OCI-LY1 (cell line): ENCODE data around the gene INS.
A peak's percentile ranks its signal among the peaks of the same experiment; 100 is the strongest.

ENCODE experiments used
- EZH2 ChIP-seq: fragments of 200-600 bp; sonication (generic), shearing (Covaris generic); IDR thresholded peaks from 2 replicates; pipeline ENCODE4 v1.8.0; 2017; ENCODE audit warnings: borderline replicate concordance, mixed run types, mild to moderate bottlenecking, antibody characterized with exemption, low read length, moderate library complexity, mixed read lengths
- TF ChIP-seq, protein P1 (sequence below): fragments of 200-600 bp; sonication (generic), shearing (Covaris generic); IDR thresholded peaks from 2 replicates; pipeline ENCODE4 v1.5.1; 2017; ENCODE audit warnings: mild to moderate bottlenecking, antibody characterized with exemption, low read length, moderate library complexity, mixed read lengths

DNA sequence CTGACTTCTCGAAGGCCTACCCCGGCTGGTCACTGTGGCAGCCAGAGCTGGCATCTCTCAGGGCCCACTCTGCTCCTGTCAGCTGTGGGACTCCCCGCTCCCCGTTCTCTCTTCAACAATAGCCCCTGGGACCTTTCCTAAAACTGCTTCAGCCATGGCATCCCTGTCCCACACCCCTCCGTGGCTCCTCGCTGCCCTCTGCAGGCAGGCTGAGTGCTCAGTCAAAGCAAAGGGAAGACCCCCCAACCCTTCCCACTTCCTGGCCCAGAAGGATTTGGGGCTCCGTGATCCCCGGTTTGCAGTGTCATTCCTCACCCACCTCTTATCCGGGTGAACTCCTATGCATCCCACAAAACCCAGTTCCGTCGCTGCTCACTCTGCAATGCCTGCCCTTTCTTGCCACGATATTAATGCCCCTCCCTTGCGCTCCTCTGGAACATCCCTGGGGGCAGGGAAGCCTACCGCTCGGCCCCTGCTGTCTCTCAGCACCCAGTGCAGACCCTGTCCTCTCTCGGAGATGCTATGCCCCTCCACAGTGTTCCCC is 12.2 kb upstream of the INS start:
- TF ChIP-seq, protein P1, sequence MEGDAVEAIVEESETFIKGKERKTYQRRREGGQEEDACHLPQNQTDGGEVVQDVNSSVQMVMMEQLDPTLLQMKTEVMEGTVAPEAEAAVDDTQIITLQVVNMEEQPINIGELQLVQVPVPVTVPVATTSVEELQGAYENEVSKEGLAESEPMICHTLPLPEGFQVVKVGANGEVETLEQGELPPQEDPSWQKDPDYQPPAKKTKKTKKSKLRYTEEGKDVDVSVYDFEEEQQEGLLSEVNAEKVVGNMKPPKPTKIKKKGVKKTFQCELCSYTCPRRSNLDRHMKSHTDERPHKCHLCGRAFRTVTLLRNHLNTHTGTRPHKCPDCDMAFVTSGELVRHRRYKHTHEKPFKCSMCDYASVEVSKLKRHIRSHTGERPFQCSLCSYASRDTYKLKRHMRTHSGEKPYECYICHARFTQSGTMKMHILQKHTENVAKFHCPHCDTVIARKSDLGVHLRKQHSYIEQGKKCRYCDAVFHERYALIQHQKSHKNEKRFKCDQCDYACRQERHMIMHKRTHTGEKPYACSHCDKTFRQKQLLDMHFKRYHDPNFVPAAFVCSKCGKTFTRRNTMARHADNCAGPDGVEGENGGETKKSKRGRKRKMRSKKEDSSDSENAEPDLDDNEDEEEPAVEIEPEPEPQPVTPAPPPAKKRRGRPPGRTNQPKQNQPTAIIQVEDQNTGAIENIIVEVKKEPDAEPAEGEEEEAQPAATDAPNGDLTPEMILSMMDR: peak; percentile 21; the same call in 1 of the 2 replicates
- no peak for TF ChIP-seq EZH2
